GM21529 (cell line): ENCODE measurements around the gene COL25A1.
"Not testable (repeated sequence)": the region's sequence is repeated elsewhere in the genome, so short reads cannot be mapped to it uniquely, and the experiment has no call there.

ENCODE experiments used
- ATAC-seq: cut with Tn5 transposase; IDR thresholded peaks from one replicate; pipeline ENCODE4 v1.9.1; 2021; ENCODE audit not compliant: unreplicated experiment

Gene COL25A1

DNA sequence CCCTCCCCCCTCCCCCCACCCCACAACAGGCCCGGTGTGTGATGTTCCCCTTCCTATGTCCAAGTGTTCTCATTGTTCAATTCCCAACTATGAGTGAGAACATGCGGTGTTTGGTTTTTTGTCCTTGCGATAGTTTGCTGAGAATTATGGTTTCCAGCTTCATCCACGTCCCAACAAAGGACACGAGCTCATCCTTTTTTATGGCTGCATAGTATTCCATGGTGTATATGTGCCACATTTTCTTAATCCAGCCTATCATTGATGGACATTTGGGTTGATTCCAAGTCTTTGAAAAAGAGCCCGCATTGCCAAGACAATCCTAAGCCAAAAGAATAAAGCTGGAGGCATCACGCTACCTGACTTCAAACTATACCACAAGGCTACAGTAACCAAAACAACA is 231.8 kb downstream of the COL25A1 start:
- not testable (repeated sequence) for ATAC-seq

DNA sequence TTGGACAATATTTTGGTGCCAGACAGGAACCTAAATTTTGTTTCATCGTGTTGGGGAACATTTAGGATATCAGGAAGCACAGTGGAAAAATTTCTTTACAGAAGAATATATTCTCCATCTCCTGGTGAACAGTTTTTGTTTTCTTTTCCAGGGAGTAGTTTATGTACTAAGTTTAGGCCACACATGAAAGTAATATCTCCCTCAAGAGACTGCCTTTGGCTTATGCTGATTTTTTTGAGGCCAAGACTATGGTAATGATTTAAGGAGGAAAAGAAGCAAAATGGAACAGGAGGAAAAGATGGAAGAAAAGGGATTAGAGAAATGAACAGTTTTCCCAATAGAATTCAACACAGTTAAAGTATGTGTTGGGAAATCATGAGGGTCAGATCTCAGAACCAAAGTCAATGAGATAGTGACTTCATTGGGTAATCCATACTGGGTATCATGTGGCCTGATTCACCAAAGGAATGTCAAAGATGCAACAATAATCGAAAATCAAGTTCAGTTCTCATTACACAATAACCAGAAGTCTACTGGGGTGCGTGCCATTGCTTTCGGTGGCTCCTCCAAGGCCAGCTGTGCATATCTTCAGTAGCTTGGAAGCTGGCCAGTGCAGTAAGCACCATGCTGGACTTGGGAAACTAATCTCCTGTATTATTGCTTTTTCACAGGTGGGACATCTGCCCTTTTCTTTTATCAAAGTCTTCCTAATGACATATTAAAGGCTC is 234.8 kb downstream of the COL25A1 start:
- ATAC-seq = no peak

DNA sequence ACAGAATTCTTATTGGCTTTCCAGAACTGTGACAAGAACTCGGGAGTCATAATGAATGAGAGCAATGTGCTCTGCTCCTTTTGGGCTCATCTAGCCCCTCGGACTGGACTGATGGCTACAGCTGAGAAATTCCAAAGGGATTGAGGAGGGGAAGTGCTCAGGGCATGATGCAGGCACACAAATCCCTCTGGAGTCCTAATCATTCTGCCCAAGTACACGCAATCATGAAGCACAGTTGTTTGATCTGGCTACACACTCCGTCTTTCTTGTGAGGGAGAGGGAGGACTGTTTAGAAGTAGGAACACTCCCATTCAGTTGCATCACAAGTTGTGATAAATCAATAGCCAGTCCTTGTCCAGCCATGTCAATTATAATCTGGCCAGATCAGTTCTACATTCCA is 237.5 kb downstream of the COL25A1 start:
- no peak for ATAC-seq

DNA sequence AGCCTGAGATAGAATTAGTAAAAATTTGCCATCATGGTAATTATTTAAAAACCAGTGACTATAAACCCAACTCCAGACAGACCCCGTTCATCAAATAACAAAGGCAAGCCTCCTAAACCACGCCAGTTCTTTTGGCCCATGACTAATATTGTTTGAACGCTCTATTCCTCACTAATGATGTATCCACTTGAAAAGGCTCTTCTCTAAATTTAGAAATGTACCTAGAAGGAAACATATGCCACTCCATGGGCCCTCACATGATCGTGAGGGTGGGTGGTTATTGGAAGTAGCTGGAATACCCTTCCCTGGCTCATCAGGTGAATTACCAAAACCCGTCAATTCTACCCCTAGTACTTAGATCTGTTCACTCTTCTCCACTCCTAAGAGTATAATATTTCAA is 249.2 kb downstream of the COL25A1 start:
- no peak for ATAC-seq

DNA sequence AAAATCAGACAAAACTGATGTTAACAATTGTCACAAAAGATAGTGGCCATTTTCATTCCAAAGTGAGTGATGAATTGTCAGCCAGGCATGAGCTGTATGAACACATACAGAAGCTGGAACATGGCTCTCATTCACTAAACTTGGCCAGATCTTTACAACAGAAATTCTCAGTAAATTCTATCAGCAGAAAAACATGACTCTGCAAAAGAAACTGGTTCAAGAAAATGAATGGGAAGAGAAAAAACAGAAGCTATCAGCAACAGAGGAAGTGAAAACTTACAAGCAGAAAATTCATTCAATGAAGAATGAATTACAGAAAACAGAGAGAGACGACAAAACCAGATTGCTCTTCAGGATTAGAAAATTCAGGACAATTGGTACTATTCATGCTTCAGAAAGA is 249.6 kb downstream of the COL25A1 start:
- no peak for ATAC-seq

DNA sequence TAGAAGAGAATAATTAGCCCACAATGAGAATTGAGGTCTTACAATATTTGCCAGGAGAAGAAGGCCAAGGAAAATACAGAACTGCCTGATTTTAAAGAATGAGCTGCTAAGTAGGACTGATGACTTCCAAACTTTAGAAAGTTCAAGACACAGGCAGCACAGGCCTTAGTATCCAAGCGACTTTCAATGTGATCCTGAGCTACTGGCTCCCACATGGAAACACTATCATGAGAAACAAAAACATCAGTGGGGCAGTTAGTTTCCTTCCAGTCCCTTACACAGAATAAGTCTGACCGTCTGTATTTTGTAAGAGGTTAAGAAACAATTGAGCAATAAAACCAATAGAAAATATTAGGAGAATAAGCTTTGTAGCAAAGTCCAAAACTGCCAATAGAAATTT is 251.4 kb downstream of the COL25A1 start:
- ATAC-seq = no peak

DNA sequence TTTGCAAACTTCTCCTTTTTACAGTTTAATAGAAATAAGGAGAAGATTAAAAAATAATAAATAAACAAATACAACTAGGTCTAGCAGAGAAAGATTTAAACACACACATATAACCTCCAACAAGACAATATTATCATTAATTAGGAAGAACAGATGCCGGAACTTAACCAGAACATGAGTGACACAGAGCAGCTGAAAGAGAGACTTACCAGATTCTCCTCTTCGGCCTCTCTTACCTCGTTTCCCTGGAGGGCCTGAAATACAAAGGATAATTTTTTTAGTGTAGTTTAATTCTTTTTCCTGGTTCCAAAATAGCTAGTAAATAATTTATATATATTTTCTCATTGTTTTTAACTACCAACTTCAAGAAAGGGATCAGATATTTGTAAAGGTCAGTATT is 252.5 kb downstream of the COL25A1 start:
- ATAC-seq = no peak

DNA sequence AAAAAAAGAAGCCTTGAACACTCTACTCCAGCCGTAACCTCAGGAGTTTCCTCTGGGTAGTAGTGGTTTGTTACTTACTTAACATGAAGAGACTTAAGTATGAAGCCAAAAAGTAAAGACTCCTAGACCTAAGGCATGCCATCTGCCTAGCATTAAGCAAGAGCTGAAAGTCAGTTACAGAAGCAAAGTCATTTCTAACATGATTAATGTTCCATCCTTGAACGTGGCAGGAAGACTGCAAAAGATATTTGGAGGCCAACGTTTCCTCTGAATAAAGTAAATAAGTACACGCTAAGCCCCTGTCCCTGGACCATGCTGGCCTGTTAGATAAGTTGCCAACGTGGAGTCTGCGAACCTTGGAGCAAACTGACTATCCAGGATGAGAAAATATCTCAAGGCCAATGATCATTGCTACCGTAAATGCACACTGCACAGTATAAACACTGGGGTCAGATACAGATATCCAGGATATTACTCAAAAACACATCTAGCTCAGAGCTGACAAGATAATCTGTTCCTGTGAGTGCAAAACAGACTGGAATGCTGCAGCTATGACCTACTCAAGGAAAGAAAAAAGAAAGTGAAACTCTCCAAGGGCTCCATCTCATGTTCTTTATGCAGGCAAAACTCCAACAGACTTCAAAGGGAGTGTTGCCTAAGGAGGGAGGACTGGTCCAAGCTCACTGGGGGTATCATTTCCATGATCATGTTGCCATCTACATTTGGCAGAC is 255.8 kb downstream of the COL25A1 start:
- no peak for ATAC-seq

DNA sequence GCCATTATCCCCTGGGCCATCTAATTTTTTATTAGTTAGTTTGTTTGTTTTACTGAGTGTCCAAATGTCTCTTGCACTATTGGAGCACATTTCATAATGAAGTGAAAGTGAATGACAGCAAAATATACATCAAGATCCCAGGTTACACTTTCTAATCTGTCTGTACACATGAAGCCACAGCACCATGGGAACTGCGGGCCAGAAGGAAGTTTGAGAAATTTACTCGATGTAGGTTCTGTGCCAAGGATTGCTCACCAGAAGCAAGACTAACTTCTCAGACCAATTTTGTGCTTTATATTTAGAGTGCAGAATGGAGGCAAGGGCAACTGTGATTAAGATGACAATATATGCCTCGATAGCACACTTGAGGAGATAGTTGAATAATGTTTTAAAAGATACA is 258.0 kb downstream of the COL25A1 start:
- no peak for ATAC-seq

DNA sequence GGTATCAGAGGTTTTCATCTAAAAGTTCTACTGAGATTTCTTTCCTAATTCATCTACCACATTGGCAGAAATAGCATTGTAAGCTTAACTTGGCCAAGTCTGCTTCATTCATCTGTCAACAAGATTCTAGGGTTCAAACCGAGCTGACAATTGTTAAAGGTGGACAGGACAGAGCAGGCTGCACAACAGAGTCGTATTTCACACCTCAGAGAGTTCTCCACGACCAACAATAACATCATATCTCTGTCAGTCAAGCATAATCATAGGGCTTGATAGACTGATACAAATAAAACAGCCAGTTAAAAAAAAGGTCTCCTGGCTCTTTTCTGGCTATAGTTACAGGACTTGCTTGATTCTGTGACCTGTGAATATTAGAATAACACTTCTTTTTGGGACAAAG is 259.2 kb downstream of the COL25A1 start:
- no peak for ATAC-seq

DNA sequence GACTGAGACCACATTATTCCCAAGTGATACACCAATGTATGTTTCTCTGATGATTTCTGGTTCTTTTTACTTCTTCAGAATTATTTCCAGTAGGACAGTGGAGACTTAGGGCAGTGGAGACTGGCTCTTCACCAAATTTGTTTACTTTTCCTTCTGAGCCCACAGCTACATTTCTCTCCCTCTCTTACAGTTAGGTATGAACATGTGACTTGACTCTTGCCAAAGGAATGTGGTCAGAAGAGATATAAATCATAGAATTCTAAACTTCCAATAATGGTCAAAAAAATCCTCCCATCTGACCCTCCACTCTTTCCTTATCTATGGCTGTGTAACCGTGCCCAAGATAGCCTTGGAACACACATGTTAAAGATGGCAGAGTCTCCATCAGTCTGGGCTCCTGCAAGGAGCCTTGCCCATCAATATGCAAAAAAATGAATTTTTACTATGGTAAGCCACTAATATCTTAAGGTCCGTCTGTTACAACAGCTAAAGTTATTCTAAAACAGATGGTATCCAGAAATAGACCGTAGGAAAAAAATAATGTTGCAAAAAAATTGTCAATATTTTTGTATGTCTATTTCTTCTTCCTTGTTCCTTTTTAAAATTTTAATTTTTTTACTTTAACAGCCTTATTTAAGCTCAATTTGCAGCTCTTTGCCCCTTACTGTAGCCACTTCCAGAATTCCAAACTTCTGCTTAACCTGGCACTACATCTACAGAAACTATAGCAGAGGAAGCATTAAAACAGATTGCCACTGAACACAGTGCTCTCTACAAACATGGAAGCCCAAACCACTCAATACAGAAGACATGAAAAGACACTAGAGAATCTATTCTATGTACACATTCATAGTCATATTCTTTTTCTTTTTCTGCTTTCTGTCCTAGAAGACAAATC is 260.7 kb downstream of the COL25A1 start:
- no peak for ATAC-seq

DNA sequence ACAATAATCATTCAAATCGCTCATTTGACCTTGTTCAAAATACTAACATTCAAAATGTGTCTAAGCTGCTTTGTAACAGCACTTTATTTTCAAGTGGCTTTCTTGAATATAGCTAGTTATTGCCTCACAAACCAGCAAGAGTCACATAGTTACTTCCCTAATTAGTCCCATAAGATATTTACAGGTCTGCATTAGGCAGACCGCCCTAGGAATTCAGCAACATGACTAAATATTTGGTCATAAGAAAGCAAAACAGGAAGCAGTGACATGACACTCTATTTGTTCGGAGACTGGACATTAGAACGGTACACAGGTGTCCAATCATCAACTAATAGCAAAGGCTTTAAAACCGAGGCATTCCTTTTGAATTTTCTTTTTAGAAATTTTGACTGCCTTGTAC is 262.0 kb downstream of the COL25A1 start:
- no peak for ATAC-seq

DNA sequence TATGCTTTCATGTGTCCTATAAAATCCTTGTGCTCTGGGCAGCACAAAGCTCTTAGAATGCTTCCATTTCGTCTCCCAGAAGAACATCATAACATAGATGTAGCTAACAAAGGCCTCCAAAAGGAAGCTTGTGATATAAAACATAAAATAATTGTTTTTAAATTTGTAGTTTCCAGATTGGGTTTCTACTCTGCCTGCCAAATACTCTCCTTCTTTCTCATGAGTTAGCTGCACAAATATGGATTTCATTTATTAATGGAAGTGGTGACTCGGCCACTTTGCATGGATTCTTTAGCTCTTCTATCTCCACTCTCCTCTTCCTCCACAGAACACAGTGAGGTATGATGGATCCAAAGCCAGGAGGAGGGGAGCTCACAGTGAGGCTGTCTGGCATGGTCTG is 265.4 kb downstream of the COL25A1 start:
- no peak for ATAC-seq

DNA sequence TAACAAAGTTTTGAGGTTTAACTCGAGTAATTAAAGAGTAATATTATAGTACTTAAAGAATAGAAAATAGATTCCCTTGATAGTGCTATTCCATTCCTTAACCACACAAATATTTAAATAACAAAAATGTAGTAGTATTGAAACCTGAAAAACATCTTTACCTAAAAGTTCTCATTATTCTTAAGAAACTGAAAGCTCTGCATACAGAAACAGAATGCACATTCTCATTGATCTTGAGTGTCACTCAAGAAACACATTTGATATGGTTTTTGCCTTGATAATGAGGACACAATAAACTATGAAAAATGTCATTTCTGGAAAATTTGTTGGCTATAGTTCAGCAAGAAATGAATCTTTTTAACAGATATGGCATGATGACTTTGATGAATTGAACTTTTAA is 268.5 kb downstream of the COL25A1 start:
- ATAC-seq = no peak

DNA sequence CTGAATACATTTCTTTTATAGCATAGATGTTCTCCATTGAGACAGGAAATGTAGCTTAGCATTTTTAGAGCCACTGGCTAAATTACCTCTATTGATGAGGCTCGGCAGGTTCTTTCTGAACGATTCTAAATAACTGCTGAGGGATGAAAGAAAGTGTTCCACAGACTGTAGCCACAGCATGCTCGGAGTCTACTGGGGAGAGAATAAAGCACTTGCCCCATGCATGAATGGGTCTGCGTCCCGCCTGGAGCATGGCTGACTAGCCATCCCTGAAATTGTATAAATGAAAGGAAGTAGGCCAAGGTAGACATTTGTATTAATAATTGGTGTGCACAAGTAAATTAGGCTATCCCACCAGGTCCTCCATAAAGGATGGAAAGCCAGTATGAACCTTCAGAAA is 269.8 kb downstream of the COL25A1 start:
- ATAC-seq = no peak

DNA sequence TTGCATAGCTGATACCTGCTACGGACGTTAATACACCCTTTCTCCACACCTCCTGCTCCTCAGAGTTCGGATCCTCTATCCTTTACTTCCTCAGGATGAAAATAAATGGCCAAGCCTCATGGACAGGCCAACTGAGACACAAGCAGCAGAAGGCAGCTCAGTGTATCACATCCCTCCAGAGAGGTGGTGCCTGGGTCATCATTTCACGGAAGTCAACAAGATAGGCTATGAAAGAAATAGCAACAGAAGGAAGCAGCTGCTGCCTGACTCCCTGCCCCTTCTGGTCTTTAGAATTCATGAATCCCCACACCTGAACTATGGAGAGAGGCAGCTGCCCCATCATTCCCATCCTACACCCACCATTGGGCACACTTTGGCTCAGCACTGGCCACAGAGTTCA is 272.5 kb downstream of the COL25A1 start:
- no peak for ATAC-seq

DNA sequence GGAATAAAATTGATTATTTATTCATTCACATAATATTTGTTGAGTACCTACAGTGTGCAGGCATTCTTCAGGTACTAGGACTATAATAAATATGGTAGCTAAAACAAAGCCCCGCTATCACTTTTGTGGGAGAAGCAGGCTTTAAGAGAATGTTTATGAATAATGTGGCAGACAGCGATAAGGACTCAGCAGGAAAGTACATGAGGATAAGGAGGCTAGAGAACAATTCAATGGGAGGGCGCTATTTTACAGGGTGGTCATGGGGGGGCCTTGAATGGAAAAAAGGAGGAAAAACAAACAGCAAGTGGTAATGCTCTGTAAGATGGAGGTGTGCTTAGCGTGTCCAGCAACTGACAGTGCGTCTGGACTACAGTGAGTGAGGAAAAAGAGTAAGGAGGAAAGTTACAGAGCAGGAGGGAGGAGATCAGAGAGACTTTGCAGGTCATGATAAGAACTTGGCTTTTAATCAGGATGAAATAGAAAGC is 275.4 kb downstream of the COL25A1 start:
- no peak for ATAC-seq

DNA sequence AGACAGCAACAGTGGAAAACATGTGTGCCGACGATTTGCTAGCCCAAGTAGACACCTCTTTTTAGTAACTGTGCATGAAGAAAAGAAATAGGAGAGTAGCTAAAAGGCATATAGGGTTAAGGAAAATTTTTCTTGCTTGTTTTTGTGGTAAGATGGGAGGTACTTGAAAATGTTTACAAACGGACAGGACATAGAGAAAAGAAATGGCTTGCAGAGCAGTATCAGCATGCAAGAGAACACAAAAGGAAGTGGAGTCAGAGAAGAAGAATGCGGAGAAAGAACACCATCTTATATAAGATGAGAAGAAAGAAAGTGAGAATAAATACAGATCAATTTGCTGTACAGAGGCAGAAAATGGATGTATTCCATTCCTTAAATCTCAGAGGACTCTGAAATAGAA is 275.9 kb downstream of the COL25A1 start:
- no peak for ATAC-seq

DNA sequence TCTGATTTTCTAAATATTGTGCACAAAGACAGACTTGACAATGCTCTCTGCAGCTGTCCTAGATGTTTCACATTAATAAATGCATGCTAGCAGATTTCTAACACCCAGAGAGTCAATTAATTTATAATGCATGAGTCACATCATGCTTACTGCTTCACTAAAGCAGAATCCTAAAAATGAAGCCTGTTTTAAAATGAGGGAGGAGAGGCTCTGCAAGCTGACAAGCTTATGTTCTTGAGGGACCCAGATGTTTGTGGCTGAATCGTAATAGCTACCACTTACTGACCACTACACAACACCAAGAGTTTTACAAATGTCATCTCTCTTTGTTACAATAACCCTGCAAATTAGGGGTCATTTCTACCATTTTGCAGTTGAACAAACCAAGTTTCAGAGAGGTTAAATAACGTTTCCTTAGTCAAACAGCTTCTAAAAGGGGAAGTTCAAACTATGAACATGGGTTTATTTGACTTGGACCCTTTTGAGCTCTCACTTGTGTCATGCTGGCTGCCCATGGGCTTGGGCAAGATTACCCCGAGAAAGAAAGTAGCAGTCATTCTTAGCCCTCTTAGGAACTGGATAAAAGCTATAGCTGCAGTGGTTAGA is 276.9 kb downstream of the COL25A1 start:
- ATAC-seq = no peak

DNA sequence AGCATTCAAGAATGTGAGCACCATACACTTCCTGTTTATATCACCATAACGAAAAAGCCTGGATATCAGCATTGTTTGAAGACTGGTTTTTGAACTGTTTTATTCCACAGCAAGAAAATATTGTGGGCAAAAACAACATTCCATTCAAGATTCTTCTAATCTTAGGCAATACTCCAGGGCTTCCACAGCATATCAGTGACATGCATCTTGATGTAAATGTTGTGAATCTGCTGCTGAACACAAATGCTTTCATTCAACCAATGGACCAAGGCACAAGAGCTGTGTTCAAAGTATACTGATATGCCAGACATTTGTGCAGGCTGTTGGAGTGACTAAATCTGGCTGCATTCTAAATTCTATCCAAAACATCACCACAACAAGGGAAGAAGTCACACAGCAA is 279.5 kb downstream of the COL25A1 start:
- no peak for ATAC-seq

DNA sequence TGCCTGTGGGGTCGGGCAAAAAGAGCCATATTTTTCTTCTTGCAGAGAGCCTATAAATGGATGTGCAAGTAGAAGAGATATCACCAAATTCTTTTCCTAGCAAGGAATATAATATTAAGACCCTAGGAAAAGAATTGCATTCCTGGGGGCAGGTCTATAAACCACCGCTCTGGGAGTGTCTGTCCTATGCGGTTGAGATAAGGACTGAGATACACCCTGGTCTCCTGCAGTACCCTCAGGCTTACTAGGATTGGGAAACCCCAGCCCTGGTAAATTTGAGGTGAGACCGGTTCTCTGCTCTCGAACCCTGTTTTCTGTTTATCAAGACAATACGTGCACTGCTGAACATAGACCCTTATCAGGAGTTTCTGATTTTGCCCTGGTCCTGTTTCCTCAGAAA is 280.8 kb downstream of the COL25A1 start:
- not testable (repeated sequence) for ATAC-seq
